ENCODE results near the gene TACC2. TPM values are rescaled to one million over a fixed set of nuclear protein-coding genes. Genes with fewer than 3 reads are reported as not detected.

The TACC2 gene
- total and polyA plus RNA-seq, 9 of the 15 experiments (the other 6 are each of a cell fraction or from before 2014, with no cell fraction given) = under 0.01 to 0.35 (median 0.03) TPM; not detected in 6

DNA sequence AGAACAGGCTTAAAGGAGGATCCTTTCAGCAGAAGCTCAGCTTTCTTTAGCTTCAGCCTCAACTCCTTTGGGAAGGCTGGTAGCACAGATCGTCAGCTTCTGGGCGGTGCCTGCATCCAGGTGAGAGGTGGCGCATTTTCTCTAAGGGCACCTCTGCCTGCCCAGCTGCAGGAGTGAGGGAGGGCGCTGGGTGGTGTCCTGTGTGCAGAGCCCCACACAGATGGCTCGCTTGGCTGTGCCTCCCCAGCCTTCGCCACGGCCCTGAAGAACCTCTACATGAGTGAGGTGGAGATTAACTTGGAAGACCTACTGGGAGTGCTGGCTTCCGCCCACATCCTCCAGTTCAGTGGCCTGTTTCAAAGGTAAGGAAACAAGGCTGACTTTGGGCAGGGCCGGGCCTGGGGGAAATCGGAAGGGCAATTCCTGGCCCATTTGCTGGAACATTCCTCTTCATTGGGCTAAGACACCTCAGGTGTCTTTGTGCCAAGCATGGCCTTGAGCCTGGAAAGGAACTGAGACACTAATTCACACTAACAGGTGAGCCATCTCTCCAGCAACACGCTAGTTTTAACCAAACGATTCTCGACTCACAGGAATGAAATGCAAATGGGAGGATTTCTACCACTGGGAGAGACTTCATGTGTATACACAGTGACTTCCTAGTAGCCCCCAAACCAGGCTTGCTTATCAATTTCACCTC, 302.0 kb downstream of the TACC2 start:
- CTCF ChIA-PET (ENCODE audit: low intra/inter-chr PET ratio) = no interaction called here
- Histone ChIP-seq H3K36me3 (ENCODE audit: control insufficient read depth, insufficient read depth, low read length) (no peaks in the 10 kb centered on the region), H3K27ac (ENCODE audit: extremely low read depth, low read depth, low read length) (no peak overlapping the region), H3K4me1 (replicated peaks in 1 of 2; ENCODE audit: control insufficient read depth in 2 of 2, insufficient read depth in 2 of 2, low read length in 2 of 2) (no peaks in the 10 kb centered on the region), H3K79me2 (ENCODE audit: control insufficient read depth, insufficient read depth, low read length) (no peaks in the 10 kb centered on the region), H3K9ac (ENCODE audit: insufficient read depth in 1 of 2, low read depth in 2 of 2, low read length in 2 of 2) (no peak overlapping the region), H3K27me3 (ENCODE audit: control insufficient read depth in 2 of 2, insufficient read depth in 2 of 2, low read length in 2 of 2) (no peaks in the 10 kb centered on the region; a peak in 1 of 5 replicates), H3K9me1 (ENCODE audit: control insufficient read depth, insufficient read depth, low read length) (no peaks in the 10 kb centered on the region), H3K4me2 (ENCODE audit: insufficient read depth, low read length) (no peak overlapping the region), H4K20me1 (replicated peaks; ENCODE audit: control insufficient read depth, insufficient read depth, low read length) (no peaks in the 10 kb centered on the region), H2AFZ (ENCODE audit: low read depth, low read length) (no peak overlapping the region), H3K4me3 (no peak overlapping the region), H3K9me3 (replicated peaks; ENCODE audit: control insufficient read depth, insufficient read depth, low read depth, low read length) (no peaks in the 10 kb centered on the region)
- no peak for ATAC-seq
- DNase-seq (ENCODE audit: extremely low read depth in 1 of 4, low spot score in 3 of 4) = no peak
- FAIRE-seq = no peak
- intact Hi-C loops (cut with micrococcal nuclease) = no loop called here
- POLR2A ChIA-PET = no interaction called here
- 1% methylated on average over 11 of the region's 13 CpGs for WGBS (ENCODE audit: insufficient coverage, low coverage, missing lambda C conversion rate)
- no TSS peak for BruUV-seq (replicated peaks)
- in situ Hi-C loops (cut with MboI) = no loop called here
- TF ChIP-seq HDAC1 (IDR thresholded peaks at IDR 0.05) = no peak
- TF ChIP-seq CHD2 (IDR thresholded peaks at IDR 0.05; ENCODE audit: low read depth, low read length) = no peak
- no peak for TF ChIP-seq CREB3 (tag; conservative IDR thresholded peaks at IDR 0.05; ENCODE audit: low read depth)
- TF ChIP-seq, protein P1, sequence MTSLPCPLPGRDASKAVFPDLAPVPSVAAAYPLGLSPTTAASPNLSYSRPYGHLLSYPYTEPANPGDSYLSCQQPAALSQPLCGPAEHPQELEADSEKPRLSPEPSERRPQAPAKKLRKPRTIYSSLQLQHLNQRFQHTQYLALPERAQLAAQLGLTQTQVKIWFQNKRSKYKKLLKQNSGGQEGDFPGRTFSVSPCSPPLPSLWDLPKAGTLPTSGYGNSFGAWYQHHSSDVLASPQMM (CRISPR knock-in tag; IDR thresholded peaks at IDR 0.05) = no peak
- TF ChIP-seq HDAC2 (IDR thresholded peaks at IDR 0.05) = no peak
- TF ChIP-seq, protein P2, sequence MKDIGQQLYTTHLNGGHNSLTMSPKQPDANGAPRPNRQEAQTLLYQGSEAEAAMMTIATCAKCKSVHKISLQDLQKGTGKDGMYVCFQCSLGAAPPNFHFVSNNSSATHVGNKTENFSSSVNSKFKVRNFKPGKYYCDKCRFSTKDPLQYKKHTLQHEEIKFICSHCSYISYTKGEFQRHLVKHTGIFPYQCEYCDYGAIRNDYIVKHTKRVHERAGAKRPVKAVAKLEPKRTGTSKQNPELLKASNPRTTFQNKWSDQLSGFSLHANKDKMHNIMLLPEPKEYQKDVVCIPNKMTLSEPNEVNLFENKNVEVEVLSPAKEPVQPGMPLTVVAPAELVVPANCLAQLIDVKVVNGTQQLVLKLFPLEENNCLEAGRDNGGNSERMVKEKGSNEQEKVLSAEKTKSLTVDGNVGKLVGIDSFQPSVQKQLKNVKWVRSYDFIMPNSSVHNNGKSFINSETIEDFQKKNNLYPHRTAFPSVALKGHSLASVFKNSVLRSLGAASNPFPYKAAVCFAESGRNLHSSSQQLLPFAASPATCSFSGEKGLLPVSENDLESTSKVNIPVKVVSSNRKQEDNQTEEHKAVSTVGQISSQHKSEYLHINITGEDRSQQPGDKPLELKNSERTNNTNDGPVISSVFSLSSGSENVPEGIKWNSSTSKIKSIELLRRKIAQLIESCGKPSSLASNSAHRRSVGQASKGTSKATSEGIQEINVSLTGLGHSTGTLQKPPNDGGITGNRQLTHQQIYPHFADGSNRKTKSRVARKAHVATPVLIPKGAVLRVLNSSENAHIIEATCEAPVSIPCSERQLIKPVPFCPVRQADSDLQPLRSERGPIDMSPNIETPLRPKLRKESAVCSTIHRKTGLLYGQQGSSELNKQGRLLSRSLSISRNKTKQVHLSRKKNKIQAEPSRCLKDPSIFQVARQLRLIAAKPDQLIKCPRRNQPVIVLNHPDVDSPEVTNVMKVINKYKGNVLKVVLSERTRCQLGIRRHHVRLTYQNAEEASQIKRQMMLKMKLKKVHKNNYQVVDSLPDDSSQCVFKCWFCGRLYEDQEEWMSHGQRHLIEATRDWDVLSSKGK (CRISPR knock-in tag; IDR thresholded peaks at IDR 0.05) = no peak
- no peak for TF ChIP-seq PHF20 (IDR thresholded peaks at IDR 0.05; ENCODE audit: partially characterized antibody)
- no peak for TF ChIP-seq MXD1 (CRISPR knock-in tag; IDR thresholded peaks at IDR 0.05; ENCODE audit: borderline replicate concordance, poor library complexity, severe bottlenecking)
- no peak for TF ChIP-seq GTF2A2 (tag; IDR thresholded peaks at IDR 0.05)
- TF ChIP-seq HNRNPH1 (optimal IDR thresholded peaks at IDR 0.05; ENCODE audit: low read depth, low read length) = no peak
- no peak for TF ChIP-seq SMC3 (conservative IDR thresholded peaks at IDR 0.05; ENCODE audit: insufficient read depth, low read depth, low read length)
- no peak for TF ChIP-seq HNRNPK (IDR thresholded peaks at IDR 0.05; ENCODE audit: low read depth, low read length, poor library complexity, severe bottlenecking)
- no peak for TF ChIP-seq ZNF695 (CRISPR knock-in tag; IDR thresholded peaks at IDR 0.05)
- no peak for TF ChIP-seq ARHGAP35 (IDR thresholded peaks at IDR 0.05; ENCODE audit: partially characterized antibody)
- TF ChIP-seq NFRKB (IDR thresholded peaks at IDR 0.05; ENCODE audit: low read depth) = no peak
- no peak for TF ChIP-seq ZNF561 (CRISPR knock-in tag; conservative IDR thresholded peaks at IDR 0.05)
- TF ChIP-seq CC2D1A (IDR thresholded peaks at IDR 0.05) = no peak
- TF ChIP-seq OTX1 (CRISPR knock-in tag; IDR thresholded peaks at IDR 0.05) = no peak
